GM19025 (cell line): ENCODE data around the gene GLUD1.
"Not testable (repeated sequence)": the region's sequence is repeated elsewhere in the genome, so short reads cannot be mapped to it uniquely, and the experiment has no call there.

Experiments
- ATAC-seq: cut with Tn5 transposase; IDR thresholded peaks from one replicate; pipeline ENCODE4 v1.9.1; 2021; ENCODE audit warnings: mild to moderate bottlenecking, low read depth, moderate library complexity; ENCODE audit not compliant: unreplicated experiment

GLUD1 gene

DNA sequence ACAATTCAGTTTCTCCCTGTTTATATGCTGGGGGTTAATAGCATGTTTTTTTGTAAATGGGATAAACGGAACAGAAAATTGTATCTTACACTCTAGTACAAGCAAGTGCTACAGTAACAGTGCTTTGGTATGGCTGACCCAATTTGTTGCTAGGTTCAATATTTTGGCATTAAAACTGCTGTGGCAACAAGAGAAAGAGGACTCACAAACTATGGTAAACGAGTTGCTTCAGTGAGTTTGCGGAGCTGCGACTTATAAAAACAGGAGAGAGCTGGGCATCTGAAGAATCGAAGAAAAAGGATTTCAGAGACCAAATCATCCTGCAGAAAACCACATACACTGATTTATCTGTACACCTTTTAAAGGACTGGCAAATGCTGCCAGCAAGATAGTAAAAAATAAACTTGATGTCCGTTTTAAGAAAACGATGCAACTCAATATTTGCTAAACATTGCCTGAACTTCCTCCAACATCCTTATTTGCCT lies 2.2 kb downstream of the GLUD1 start:
- ATAC-seq, result no peak

GRCh38 chr10:87090779-87091178 lies 3.9 kb downstream of the GLUD1 start:
- ATAC-seq, result no peak

DNA sequence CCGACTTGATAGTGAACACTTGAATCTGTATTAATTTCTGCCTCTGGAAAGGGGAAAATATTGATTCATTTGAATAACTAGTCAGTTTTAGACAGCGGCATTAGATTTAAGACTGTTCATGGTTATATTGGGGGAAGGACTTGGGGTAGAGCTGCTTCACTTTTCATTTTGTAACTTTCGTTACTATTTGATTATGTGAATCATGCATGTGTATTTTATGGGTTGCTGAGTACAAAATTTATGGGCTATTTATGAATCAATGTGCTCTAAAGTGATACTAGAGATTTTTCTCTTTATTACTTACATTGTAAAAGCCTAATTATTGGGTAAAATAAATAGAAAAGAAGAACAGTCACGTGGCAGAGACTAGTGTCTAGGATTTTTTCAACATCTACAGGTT lies 4.9 kb downstream of the GLUD1 start:
- ATAC-seq, result no peak

- ATAC-seq, result no peak
Observed at GRCh38 chr10:87085537-87085936, 9.1 kb downstream of the GLUD1 start.

DNA sequence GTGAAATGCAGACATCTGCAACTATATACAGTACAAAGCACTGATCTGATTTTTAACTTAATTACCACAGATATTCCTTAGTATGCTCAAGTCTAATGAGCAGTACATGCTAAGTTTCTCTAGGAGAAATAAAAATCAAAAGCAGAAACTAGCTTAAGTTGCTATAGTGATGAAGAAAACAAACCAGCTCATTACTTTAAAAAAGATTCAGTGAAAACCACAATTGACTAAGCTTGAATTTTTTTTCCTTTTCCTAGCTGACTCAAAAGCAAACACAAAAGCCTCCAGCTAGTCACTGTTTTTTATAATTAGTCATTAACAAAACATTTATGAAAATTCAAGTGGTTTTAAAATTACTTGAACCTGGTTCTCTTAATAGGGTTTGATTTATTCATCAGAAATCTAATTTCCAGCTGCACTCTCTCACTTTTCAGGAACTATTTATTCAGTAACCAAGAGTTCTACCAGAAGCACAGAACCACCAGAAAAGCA lies 10.3 kb downstream of the GLUD1 start:
- ATAC-seq, result not testable (repeated sequence)

GRCh38 chr10:87083576-87084290 lies 10.9 kb downstream of the GLUD1 start:
- not testable (repeated sequence) for ATAC-seq

DNA sequence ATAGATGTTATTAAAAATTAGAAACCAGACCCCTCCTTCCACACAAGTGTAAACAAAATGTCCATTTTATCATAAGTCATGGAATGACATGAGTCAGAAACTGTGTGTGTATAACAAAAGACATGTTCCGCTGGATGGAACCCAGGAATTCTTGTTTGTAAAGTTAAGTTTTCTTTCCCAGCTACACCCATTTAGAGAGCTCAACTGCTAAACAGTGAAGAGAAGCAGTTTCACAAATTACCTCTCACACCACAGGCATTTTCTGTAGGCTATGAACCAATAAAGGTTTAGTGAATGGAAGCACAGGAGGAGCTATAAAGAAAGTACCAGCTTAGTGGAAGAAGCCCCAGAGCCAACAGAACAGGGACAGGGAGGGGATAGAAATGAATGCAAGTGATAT lies 12.4 kb downstream of the GLUD1 start:
- not testable (repeated sequence) for ATAC-seq

GRCh38 chr10:87081574-87081973 lies 13.1 kb downstream of the GLUD1 start:
- not testable (repeated sequence) for ATAC-seq

GRCh38 chr10:87080621-87081020 lies 14.0 kb downstream of the GLUD1 start:
- ATAC-seq, result not testable (repeated sequence)

- ATAC-seq, result no peak
Observed at GRCh38 chr10:87079106-87079836, 15.4 kb downstream of the GLUD1 start.

GRCh38 chr10:87076421-87076820 lies 18.2 kb downstream of the GLUD1 start:
- ATAC-seq, result not testable (repeated sequence)

GRCh38 chr10:87072449-87072848 lies 22.2 kb downstream of the GLUD1 start:
- no peak for ATAC-seq

DNA sequence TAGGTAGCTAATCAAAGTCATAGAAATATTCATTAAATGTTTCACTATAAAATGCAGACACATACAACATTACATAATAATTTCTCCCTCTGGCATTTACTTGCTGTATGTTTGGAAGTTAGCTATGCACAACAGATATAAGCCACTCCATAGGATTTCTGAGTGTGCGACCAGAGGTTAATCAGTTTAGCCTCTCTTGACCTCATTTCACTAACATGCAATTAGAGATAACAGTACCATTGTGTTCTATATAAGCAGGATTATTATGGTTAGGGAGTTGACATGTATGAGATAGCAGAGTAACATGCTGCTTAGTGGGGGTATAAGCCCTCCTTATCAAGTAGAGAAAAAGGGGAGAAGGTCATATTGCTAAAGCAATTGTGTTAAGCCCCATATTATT lies 26.4 kb downstream of the GLUD1 start:
- no peak for ATAC-seq

DNA sequence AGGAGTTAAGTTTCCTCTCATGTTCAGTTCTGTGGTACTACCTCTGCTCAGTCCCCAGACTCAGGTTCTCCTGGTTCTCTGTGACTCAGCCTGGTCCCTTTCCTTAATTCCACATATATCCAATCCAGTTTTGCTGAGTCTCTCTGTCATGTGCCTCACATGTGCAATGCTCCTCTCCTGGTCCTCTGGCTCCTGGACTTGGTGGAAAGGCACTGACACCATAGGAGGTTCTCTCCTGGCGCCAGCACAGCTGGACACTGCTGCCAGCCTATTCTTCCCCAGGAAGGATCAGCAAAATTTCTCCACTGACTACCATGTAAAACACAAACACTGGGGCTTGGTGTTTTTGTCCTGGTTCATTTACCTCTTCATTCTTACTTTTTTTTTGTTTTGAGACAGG lies 27.8 kb downstream of the GLUD1 start:
- ATAC-seq, result no peak

DNA sequence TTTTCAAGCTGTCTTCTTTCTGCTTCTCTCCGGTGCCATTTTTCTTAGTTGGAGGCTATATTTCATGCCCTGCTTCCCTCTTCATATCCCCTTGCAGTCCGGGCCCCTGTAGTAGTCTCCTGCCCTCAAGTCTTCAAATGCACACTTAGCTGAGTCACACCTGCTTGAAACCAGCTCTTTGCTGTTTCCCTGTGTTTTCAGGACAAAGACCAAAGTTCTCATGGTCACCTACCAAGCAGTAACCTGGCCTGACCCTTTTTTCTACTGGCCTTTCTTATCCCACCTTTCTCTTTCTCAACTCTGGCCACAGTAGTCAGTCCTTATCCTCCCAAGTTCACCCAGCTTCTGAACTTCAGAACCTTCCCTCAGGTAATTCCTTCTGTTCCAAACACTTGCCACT lies 28.5 kb downstream of the GLUD1 start:
- ATAC-seq, result no peak

DNA sequence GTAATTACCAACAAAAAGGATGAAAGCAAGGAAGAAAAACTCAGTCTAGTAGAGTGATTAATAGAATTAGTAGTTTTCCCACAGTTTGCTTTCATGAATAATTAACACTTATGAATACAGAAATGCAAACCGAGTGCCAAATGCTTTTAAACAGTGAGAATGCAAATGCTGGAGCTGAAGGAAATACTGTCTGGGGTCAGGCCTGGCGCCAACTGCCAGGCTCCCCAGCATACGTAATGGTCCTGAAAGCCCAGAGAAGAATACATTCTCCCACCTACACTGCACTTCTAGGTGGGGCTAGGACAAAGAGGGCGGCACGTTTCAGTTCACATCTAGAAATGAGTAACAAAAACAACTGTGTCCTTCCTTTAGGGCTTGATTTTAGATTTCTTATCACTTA lies 30.0 kb downstream of the GLUD1 start:
- no peak for ATAC-seq

DNA sequence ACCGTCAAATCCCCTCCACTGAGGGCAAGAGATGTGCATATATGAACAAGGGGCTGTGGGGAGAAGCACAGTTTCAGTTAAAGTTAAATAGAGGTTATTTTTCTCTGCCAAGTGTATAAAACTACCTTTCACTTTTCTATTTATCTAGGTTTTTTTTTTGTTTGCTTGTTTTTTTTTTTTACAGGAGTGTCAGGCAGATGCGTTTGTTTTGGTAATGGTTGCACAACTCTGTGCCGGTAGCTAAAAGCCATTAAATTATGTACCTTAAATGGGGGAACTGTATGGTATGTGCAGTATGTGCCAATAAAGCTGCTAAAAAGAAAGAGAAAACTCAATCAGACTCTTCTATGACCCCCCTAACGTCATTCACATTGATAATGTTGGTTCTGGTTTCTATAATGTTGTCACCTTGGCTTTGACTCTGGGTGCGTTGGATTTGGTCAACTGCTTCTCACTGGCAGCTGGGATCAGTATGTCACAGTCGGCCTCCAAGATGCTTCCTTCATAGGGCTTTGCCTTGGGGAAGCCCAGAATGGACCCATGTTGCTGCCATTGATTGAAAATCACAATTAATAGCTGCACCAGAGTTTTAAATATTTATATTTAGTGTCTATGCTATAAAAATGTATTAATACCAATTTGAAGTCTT lies 34.2 kb downstream of the GLUD1 start:
- no peak for ATAC-seq

DNA sequence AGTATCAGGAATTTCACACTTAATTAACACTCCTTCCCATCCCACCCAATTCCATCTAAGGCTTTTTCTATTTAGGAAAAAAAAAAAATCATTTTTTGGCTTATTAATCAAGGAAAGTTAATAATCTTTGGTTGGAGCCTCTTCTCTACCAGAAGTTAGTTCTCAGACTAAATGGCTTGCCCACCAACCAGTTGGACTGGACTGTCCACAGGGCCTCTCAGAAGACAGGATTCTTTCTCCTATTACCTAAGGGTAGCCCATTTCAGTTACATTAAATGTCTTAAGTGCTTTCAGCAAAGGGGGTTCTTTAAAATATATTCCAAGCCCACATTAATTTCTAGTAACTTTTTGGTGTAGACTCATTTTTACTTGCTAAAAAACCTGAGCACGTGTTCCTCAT lies 35.2 kb downstream of the GLUD1 start:
- no peak for ATAC-seq

- no peak for ATAC-seq
Observed at GRCh38 chr10:87058171-87058570, 36.5 kb downstream of the GLUD1 start.

GRCh38 chr10:87054373-87055295 lies 40.0 kb downstream of the GLUD1 start:
- no peak for ATAC-seq
